Left ventricle myocardium superior (tissue), 1 donor: ENCODE results near the gene RIN3. TPM values are rescaled to one million over a fixed set of nuclear protein-coding genes. Genes with fewer than 3 reads are reported as not detected.

Source experiments
- ATAC-seq: fragments of 200-7000 bp; cut with Tn5 transposase; one replicate; pipeline ENCODE4 v1.9.1; 2020; ENCODE audit warnings: mild to moderate bottlenecking, moderate library complexity
- DNase-seq: peaks from one replicate; pipeline ENCODE4 v3.0.0-alpha.2; 2020
- intact Hi-C: fragments of 100-400 bp; cut with micrococcal nuclease; formaldehyde crosslinking; loops from one replicate; pipeline ENCODE4 v1.11.0; 2022
- total RNA-seq: library from RNA; stranded (reverse); fragmentation: NEBNext Ultra II Directional; extraction: Animal tissue kit (Norgen Biotek cat#: 25700); gene quantifications from one replicate; pipeline ENCODE4 v1.2.1, GENCODE V29; 2021
- donor health status: DM: no; HTN: yes; CAD: no; lungs with severe emphysema.

Gene RIN3
- total RNA-seq, 1 donor from 2014 or later, result 14.7 TPM

DNA sequence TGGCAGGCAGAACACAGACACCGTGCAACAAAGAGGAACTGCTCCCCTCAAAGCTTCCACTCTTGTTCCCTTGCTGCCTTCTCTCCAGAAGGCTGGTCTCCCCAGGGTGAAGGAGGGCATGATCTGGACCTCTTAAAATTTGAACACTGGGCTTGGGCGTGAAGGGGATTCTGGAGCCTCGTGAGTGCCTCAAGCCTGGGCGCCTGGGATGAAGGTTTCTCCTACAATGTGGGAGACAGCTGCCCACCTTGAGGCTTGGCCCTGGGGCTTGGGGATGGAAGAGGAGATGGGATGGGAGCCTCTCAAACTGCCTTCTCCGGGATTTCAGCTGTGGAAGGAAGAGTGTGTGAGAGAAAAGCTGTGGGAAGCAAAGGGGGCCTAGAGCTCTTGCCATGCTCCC is 7.8 kb upstream of the RIN3 start:
- no peak for DNase-seq
- ATAC-seq, result no peak
- intact Hi-C loops, result no loop called here

DNA sequence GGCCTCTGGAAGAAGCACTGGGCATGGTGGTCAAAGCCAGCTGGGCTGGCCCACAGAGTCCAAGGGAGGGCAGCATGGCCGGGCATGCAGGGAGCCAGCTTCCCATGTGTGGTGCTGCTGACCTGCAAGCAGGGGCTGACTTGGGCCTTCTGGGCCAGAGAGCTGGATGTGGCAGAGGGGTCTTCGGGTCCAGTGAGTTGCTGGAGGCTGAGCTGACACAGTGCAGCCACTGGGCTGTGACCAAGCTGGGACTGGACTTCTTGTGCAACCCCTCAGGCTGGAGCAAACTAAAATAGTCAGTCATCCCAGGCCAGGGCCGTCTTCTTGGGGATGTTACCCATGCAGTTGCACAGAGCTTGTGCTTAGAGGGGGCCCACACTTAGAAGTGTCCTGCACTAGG is 7.3 kb upstream of the RIN3 start:
- no peak for ATAC-seq
- intact Hi-C loops, result no loop called here
- DNase-seq, result no peak

GRCh38 chr14:92507174-92507768 is 6.3 kb upstream of the RIN3 start:
- ATAC-seq (peak; percentile 39), DNase-seq (peak; percentile 50)
- intact Hi-C loops, result no loop called here

- no peak for DNase-seq
- intact Hi-C loops, result no loop called here
Measured at GRCh38 chr14:92510972-92511371, 2.6 kb upstream of the RIN3 start.

DNA sequence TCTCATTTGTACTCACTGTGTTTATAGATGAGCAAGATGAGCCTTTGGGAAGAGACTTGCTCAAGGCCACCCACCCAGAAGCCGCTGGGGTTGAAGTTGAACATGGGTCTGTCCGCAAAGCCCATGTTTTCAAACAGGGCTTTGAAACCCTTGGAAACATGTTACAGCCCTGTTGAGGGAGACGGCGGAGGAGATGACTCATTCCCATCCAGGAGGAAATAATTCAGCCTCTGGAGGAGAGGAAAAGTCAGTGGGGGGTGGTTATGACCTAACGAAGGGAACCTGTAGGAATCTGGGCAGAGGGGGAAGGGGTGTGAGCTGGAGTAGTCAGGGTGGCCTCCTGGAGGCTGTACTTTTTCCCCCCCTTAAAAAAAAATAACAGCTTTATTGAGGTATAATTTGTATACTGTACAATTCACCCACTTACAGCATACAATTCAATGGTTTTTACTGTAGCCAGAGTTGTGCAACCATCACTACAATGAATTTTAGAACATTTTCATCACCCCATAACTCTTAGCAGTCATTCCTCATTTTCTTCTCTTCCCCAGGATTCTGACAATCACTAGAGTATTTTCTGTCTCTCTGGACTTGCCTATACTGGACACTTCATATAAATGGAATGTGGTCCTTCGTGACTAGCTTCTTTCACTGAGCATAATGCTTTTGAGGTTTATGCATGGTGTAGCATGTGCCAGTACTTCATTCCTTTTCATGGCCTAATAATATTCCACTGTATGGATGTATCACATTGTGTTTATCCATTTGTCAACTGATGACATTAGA is 1.9 kb upstream of the RIN3 start:
- intact Hi-C loops, result no loop called here
- no peak for ATAC-seq
- no peak for DNase-seq

More at GRCh38 chr14:92510972-92511371, 2.6 kb upstream of the RIN3 start:
- no peak for ATAC-seq

DNA sequence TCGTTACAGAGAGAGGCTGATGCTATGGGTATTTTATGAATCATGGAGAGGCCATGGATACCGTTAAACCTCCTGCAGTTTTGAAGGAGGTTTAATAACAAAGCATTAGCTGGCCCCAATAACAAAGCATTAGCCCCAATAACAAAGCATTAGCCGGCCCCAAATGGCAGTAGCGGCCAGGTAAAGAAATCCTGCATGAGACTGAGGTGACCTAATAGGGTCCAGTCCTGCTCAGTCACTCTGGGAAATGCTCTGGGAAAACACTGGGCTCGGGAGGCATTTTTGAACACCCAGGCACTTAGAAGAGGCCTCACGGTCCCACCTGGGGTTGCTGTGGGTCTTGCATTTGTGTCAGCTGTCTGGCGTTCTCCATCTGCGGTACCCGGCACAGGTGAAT is 776 bp upstream of the RIN3 start:
- DNase-seq (no peak), ATAC-seq (no peak)
- intact Hi-C loops, result no loop called here

DNA sequence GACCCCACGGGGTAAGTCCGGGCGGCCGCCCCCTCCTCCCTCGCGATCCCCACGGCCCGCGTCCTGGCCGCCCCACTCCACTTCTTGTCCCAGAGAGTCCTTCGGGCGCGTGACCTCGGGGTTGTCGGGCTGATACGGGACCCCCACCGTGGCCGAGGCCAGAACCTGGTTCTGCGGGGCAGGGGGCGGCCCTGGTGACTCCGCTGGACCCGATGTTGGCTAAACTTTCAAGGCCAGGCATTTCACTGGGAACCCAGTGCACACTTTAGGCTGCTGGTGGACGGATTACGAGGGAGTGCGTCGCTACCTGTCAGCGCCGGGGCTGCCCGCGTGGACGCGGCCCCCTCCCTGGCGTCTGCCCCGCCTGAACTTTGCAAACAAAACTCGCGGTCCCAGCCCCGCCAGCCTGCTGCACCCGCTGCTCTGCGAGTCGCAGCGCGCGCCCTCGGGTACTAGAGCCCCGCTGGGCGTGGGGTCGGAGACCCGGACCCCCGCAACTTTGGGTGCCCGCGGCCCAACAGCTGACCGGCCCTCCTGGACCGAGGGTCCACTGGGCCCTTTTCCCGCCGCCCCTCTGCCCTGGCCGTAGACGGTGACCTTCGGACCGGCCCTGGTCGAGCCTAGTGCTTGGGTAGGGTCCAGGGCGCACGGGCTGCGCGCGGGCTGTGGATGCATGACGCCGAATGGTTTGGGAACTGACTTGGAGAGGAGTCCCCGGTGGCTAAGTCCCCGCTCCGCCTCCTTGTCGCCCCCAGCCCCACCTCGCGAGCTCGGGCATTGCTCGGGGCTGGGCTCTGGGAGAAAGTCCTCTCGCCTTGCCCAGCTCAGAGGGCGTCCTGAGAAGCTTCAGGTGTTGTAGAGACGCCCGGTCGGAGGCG is 624 bp downstream of the RIN3 start:
- intact Hi-C loops, result no loop called here
- peak; percentile 59 for DNase-seq
- peak; percentile 61 for ATAC-seq

- no peak for DNase-seq
- intact Hi-C loops, result no loop called here
- no peak for ATAC-seq
Measured at GRCh38 chr14:92514844-92515514, 1.4 kb downstream of the RIN3 start.

GRCh38 chr14:92515546-92516343 is 2.2 kb downstream of the RIN3 start:
- ATAC-seq (no peak), DNase-seq (no peak)
- intact Hi-C loops, result no loop called here

GRCh38 chr14:92516344-92516965 is 2.9 kb downstream of the RIN3 start:
- intact Hi-C loops, result no loop called here
- no peak for ATAC-seq

DNA sequence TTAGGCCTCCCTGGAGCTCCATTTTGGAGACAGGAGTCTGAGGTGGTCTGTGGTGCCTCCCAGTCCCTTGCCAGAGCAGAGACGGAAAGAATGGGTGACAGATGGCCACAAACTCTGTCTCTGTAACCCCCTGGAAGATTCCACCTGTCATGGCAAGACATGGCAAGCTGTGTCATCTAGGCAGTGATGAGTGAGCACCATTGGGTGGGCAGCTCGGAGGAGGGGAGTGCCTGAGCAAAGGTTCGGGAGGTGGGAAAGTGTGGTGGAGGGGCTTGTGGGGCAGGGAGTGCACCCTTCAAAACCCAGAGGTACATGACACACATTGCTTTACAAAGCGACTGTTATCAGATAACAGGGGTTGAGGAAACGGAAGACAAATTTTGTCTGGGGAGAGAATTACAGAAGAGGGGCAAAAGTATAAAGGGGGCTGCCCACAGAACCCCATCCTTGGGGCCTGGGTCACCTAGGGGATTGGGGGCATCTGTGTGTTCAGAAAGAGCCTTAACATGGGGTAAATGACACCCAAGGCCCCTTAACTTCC is 3.5 kb downstream of the RIN3 start:
- ATAC-seq (no peak), DNase-seq (no peak)
- intact Hi-C loops, result no loop called here

More at GRCh38 chr14:92516344-92516965, 2.9 kb downstream of the RIN3 start:
- no peak for DNase-seq

DNA sequence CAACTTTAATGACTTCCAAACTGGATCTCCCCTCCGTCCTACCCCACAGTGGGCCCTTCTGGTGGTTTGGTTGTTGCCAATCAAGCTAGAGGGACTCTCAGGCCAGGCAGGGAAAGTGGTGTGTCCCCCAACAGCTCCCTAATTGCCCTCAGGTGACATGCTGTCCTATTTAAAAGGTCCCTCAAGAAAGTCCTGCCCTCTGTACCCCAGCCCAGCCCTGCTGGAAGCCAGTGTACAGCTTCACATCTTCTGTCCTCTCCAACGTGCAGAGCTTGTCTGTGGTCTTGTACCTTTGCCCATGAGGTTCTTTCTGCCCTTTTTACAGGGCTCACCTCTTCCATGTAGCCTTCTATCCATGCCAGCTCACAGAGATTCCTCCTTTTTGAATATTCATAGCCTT is 4.2 kb downstream of the RIN3 start:
- DNase-seq, result no peak
- ATAC-seq, result no peak
- intact Hi-C loops, result no loop called here

DNA sequence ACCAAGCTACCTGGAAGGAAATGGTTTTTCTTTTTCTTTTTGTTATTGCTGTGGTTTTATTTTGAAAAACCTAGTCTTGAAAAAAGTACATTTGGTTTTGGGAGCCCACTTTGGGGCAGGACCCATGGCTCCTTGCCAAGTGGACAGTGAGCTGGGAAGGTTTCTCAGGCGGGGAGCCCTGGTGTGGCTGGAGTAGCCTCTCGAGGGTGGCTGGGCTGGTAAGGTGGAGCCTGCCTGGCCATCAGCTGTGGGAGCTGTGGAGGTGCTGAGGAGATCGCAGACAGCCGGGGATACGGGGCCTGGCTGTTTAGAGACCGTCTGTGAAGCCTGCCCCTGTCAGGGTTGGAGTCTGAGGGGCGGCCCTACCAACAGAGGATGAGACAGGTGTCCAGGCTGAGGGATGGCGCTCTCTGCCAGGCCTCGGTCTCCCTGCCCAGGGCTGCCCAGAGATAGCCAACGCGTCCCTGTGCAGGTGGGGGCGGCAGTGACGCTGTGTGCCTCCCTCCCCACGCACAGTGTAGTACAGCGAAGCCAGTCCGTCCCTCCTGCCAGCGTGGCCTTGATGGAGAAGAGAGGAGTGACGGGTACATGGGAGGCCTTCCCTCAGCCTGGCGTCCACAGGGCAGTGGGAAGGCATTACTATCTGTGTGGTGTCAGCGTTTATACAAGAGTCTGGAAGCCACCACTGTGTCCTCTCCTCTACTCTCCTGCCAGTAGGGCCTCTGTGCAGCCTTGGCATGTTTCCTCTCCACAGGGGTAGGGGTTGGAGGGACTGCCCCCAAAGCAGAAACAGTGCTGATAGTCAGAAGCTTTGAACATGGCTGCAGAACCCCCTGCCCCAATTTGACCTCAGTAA is 5.9 kb downstream of the RIN3 start:
- no peak for DNase-seq
- no peak for ATAC-seq
- intact Hi-C loops, result no loop called here

- no peak for DNase-seq
- ATAC-seq, result peak; percentile 14
- intact Hi-C loops, result no loop called here
Measured at GRCh38 chr14:92520102-92521057, 6.8 kb downstream of the RIN3 start.

GRCh38 chr14:92521058-92521415 is 7.5 kb downstream of the RIN3 start:
- DNase-seq, result no peak
- ATAC-seq, result no peak
- intact Hi-C loops, result no loop called here

DNA sequence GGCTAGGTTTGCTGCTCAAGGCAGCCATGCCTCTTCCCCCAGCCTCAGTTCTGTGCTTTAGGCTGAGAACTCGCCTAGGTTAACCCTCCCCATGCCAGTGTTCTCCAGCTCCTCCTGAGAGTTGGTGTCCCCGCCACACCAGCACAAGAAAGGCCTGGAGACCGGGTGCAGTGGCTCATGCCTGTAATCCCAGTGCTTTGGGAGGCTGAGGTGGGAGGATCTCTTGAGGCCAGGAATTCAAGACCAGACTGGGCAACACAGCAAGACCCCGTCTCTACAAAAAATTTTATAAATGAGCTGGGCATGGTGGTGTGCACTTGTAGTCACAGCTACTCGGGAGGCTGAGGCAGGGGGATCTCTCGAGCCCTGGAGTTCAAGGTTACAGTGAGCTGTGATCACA is 10.2 kb downstream of the RIN3 start:
- intact Hi-C loops, result no loop called here
- DNase-seq, result no peak
- no peak for ATAC-seq
